Trophoblast cell (in vitro differentiated cells and primary cell): ENCODE data around the gene CFL1.

ENCODE experiments used
- DNase-seq, 2 donors: peaks; one replicate each; pipeline ENCODE4 v3.0.0-alpha.2; 2016
- H2AFZ ChIP-seq: 2 replicates; pipeline ENCODE4 v1.6.1; 2013; ENCODE audit warnings: low read length, moderate library complexity, mild to moderate bottlenecking; ENCODE audit not compliant: insufficient read depth, poor library complexity
- H2AK5ac ChIP-seq: 2 replicates; pipeline ENCODE4 v1.6.1; 2013; ENCODE audit warnings: mild to moderate bottlenecking, low read length
- H2BK120ac ChIP-seq: 2 replicates; pipeline ENCODE4 v1.6.1; 2013; ENCODE audit warnings: low read length, mild to moderate bottlenecking, moderate library complexity; ENCODE audit not compliant: insufficient read depth, poor library complexity
- H2BK12ac ChIP-seq: 2 replicates; pipeline ENCODE4 v1.6.1; 2013; ENCODE audit warnings: mild to moderate bottlenecking, low read length, moderate library complexity
- H2BK5ac ChIP-seq: 2 replicates; pipeline ENCODE4 v1.6.1; 2013; ENCODE audit warnings: low read length, low read depth, moderate library complexity, mild to moderate bottlenecking; ENCODE audit not compliant: poor library complexity
- H3K14ac ChIP-seq: 2 replicates; pipeline ENCODE4 v1.6.1; 2013; ENCODE audit warnings: mild to moderate bottlenecking, low read length
- H3K18ac ChIP-seq: 2 replicates; pipeline ENCODE4 v1.6.1; 2013; ENCODE audit warnings: mild to moderate bottlenecking, low read length
- H3K23ac ChIP-seq: 2 replicates; pipeline ENCODE4 v1.6.1; 2013; ENCODE audit warnings: low read length
- H3K27ac ChIP-seq: 2 replicates; pipeline ENCODE4 v1.5.1; 2013; ENCODE audit warnings: low read depth, mild to moderate bottlenecking, inconsistent platforms, low read length, moderate library complexity
- H3K27me3 ChIP-seq: 2 replicates; pipeline ENCODE4 v1.6.1; 2013; ENCODE audit warnings: inconsistent platforms, mild to moderate bottlenecking, low read length, moderate library complexity; ENCODE audit not compliant: insufficient read depth
- H3K36me3 ChIP-seq, 2 experiments: 1 replicate in 1 of 2; 2 replicates in 1 of 2; pipeline ENCODE4 v1.6.1; 2013; ENCODE audit warnings: low read length in 2 of 2, mild to moderate bottlenecking in 2 of 2, moderate library complexity in 1 of 2; ENCODE audit not compliant: insufficient read depth in 2 of 2, control insufficient read depth in 1 of 2
- H3K4ac ChIP-seq: 2 replicates; pipeline ENCODE4 v1.6.1; 2013; ENCODE audit warnings: low read depth, mild to moderate bottlenecking, low read length, moderate library complexity
- H3K4me1 ChIP-seq, 2 experiments: 1 replicate in 1 of 2; 2 replicates in 1 of 2; pipeline ENCODE4 v1.6.1; 2013; ENCODE audit warnings: low read length in 2 of 2, mild to moderate bottlenecking in 2 of 2, moderate library complexity in 1 of 2; ENCODE audit not compliant: insufficient read depth in 2 of 2, control insufficient read depth in 1 of 2
- H3K4me2 ChIP-seq: 2 replicates; pipeline ENCODE4 v1.6.1; 2013; ENCODE audit warnings: inconsistent platforms, mild to moderate bottlenecking, low read length, moderate library complexity
- H3K4me3 ChIP-seq: 2 replicates; pipeline ENCODE4 v1.5.1; 2013; ENCODE audit warnings: mild to moderate bottlenecking, low read depth, low read length, inconsistent platforms
- H3K79me1 ChIP-seq: one replicate; pipeline ENCODE4 v1.6.1; 2013; ENCODE audit warnings: low read length
- H3K79me2 ChIP-seq: 2 replicates; pipeline ENCODE4 v1.6.1; 2013; ENCODE audit warnings: low read length, mild to moderate bottlenecking; ENCODE audit not compliant: control insufficient read depth, insufficient read depth, poor library complexity
- H3K9ac ChIP-seq: 2 replicates; pipeline ENCODE4 v1.6.1; 2013; ENCODE audit warnings: mild to moderate bottlenecking, low read length
- H3K9me3 ChIP-seq: 2 replicates; pipeline ENCODE4 v1.6.1; 2013; ENCODE audit warnings: low read depth, mild to moderate bottlenecking, control low read depth, inconsistent platforms, low read length; ENCODE audit not compliant: insufficient read depth
- H4K12ac ChIP-seq: 2 replicates; pipeline ENCODE4 v1.6.1; 2013; ENCODE audit warnings: low read depth, mild to moderate bottlenecking, low read length, moderate library complexity
- H4K8ac ChIP-seq: 2 replicates; pipeline ENCODE4 v1.6.1; 2013; ENCODE audit warnings: low read depth, mild to moderate bottlenecking, low read length, moderate library complexity
- H4K91ac ChIP-seq: one replicate; pipeline ENCODE4 v1.6.1; 2013; ENCODE audit warnings: low read depth, mild to moderate bottlenecking, low read length, moderate library complexity
- WGBS: extraction: QIAGEN DNeasy Blood & Tissue Kit; methylation state at CpG from one replicate; pipeline ENCODE4 v1.1.7; 2013; ENCODE audit warnings: missing lambda C conversion rate; ENCODE audit not compliant: insufficient read length, insufficient coverage; ENCODE audit errors: extremely low coverage; 5-methylcytosine and 5-hydroxymethylcytosine counted together

The CFL1 gene

GRCh38 chr11:65844231-65844872, 13.6 kb downstream of the CFL1 start:
- no peaks in the 10 kb centered on the region for H3K27me3 ChIP-seq
- H2AK5ac ChIP-seq, result no peak overlapping the region
- no peak overlapping the region for H3K4me3 ChIP-seq
- H3K23ac ChIP-seq, result no peak overlapping the region
- no peak overlapping the region for H3K4me2 ChIP-seq
- no peak overlapping the region for H3K9ac ChIP-seq
- peak; percentile 56 to 69 for DNase-seq
- H3K36me3 ChIP-seq, result no peaks in the 10 kb centered on the region
- H3K4me1 ChIP-seq, result no peaks in the 10 kb centered on the region
- no peak overlapping the region for H2BK120ac ChIP-seq
- no CpG with 5 or more reads among the region's 10 CpGs for WGBS
- no peak overlapping the region for H2BK12ac ChIP-seq
- H4K91ac ChIP-seq, result no peak overlapping the region
- no peak overlapping the region for H2BK5ac ChIP-seq
- H3K79me2 ChIP-seq, result no peaks in the 10 kb centered on the region
- H4K8ac ChIP-seq, result no peak overlapping the region
- no peak overlapping the region for H2AFZ ChIP-seq
- no peak overlapping the region for H3K14ac ChIP-seq
- no peak overlapping the region for H3K4ac ChIP-seq
- H3K9me3 ChIP-seq, result no peaks in the 10 kb centered on the region
- no peak overlapping the region for H3K27ac ChIP-seq
- H4K12ac ChIP-seq, result no peak overlapping the region
- H3K79me1 ChIP-seq, result no peaks in the 10 kb centered on the region
- H3K18ac ChIP-seq, result no peak overlapping the region

GRCh38 chr11:65843811-65844210, 14.2 kb downstream of the CFL1 start:
- Histone ChIP-seq H3K27ac (no peak overlapping the region), H4K12ac (no peak overlapping the region), H3K79me2 (no peaks in the 10 kb centered on the region), H2BK5ac (no peak overlapping the region), H3K4me3 (no peak overlapping the region), H2BK120ac (no peak overlapping the region), H3K4ac (no peak overlapping the region), H3K4me1 (no peaks in the 10 kb centered on the region), H3K79me1 (no peaks in the 10 kb centered on the region), H3K9ac (no peak overlapping the region), H3K14ac (no peak overlapping the region), H3K27me3 (no peaks in the 10 kb centered on the region), H4K91ac (no peak overlapping the region), H2BK12ac (no peak overlapping the region), H2AFZ (no peak overlapping the region), H3K9me3 (no peaks in the 10 kb centered on the region), H3K18ac (no peak overlapping the region), H3K23ac (no peak overlapping the region), H3K4me2 (no peak overlapping the region), H3K36me3 (no peaks in the 10 kb centered on the region), H2AK5ac (no peak overlapping the region), H4K8ac (no peak overlapping the region)
- DNase-seq, result peak; percentile 88 to 96
- no CpG with 5 or more reads among the region's 3 CpGs for WGBS

GRCh38 chr11:65842144-65842543, 15.8 kb downstream of the CFL1 start:
- no peak overlapping the region for H3K23ac ChIP-seq
- H2BK5ac ChIP-seq, result no peak overlapping the region
- H3K9me3 ChIP-seq, result no peaks in the 10 kb centered on the region
- H3K9ac ChIP-seq, result no peak overlapping the region
- H4K12ac ChIP-seq, result no peak overlapping the region
- no peak overlapping the region for H3K18ac ChIP-seq
- H3K27me3 ChIP-seq, result no peaks in the 10 kb centered on the region
- peak; percentile 62 to 71 for DNase-seq
- no peaks in the 10 kb centered on the region for H3K79me1 ChIP-seq
- H4K8ac ChIP-seq, result no peak overlapping the region
- no peak overlapping the region for H2AK5ac ChIP-seq
- no peak overlapping the region for H3K4ac ChIP-seq
- no peak overlapping the region for H3K14ac ChIP-seq
- H2BK120ac ChIP-seq, result no peak overlapping the region
- H3K79me2 ChIP-seq, result no peaks in the 10 kb centered on the region
- H2BK12ac ChIP-seq, result no peak overlapping the region
- no peaks in the 10 kb centered on the region for H3K36me3 ChIP-seq
- no peak overlapping the region for H3K27ac ChIP-seq
- H2AFZ ChIP-seq, result no peak overlapping the region
- no peak overlapping the region for H3K4me3 ChIP-seq
- H3K4me1 ChIP-seq, result no peaks in the 10 kb centered on the region
- no peak overlapping the region for H3K4me2 ChIP-seq
- no CpG with 5 or more reads among the region's 4 CpGs for WGBS
- H4K91ac ChIP-seq, result no peak overlapping the region

- Histone ChIP-seq H3K14ac (no peak overlapping the region), H3K4ac (no peak overlapping the region), H3K27ac (no peak overlapping the region), H3K36me3 (no peaks in the 10 kb centered on the region), H3K4me2 (peak overlapping the region; percentile 82), H3K4me3 (peak overlapping the region; percentile 60), H3K27me3 (no peaks in the 10 kb centered on the region), H3K9ac (no peak overlapping the region), H3K79me1 (peaks cover 5% of the 10 kb centered on the region), H3K9me3 (peaks cover 3% of the 10 kb centered on the region), H4K8ac (no peak overlapping the region), H2BK120ac (no peak overlapping the region), H4K91ac (no peak overlapping the region), H3K4me1 (peaks cover 0 to 9% of the 10 kb centered on the region in 2 experiments), H3K23ac (peak overlapping the region; percentile 67), H3K18ac (no peak overlapping the region), H4K12ac (no peak overlapping the region), H3K79me2 (no peaks in the 10 kb centered on the region), H2BK5ac (no peak overlapping the region), H2AK5ac (no peak overlapping the region), H2BK12ac (no peak overlapping the region), H2AFZ (peak overlapping the region; percentile 32)
- DNase-seq, result no peak
- WGBS, result no CpG with 5 or more reads among the region's 6 CpGs
Measured at GRCh38 chr11:65834202-65834601, 23.8 kb downstream of the CFL1 start.
